ENCODE results near the gene ADIPOR1.

The ADIPOR1 gene

DNA sequence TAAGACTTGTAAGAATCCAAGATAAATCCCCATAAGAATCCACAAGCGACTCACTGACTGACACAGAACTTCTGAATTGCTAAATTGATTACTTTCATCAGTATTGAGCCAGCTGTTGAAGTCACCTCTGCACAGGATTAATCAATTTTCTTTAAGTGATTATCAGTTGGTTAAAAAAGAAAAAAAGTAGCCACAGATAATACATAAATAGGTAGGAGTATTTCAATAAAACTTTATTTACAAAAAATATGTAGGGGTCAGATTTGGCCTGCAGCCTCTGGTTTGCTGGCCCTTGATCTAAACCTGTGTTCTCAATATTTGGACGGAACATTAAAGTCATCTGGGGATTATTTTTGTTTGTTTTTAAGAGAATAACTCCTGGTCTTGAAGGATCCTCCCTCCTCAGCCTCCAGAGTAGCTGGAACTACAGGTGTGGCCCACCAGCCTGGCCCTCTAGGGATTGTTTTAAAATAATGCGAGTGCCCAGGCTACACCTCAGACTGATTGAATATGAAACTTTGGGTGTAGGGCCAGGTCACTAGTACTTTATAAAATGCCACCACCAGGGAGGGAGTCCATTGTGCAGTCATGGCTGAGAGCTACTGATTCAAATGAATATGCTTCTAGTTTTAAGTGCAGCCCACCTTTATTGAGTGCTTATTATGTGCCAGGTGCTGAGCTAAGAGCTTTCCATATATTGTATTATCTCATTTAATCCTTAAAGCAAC lies 42.3 kb upstream of the ADIPOR1 start:
- H3K27ac ChIP-seq: no peak overlapping the region
- H3K27me3 ChIP-seq (ENCODE audit: insufficient read depth, low read depth, severe bottlenecking): no peaks in the 10 kb centered on the region
- TF ChIP-seq, protein P1, sequence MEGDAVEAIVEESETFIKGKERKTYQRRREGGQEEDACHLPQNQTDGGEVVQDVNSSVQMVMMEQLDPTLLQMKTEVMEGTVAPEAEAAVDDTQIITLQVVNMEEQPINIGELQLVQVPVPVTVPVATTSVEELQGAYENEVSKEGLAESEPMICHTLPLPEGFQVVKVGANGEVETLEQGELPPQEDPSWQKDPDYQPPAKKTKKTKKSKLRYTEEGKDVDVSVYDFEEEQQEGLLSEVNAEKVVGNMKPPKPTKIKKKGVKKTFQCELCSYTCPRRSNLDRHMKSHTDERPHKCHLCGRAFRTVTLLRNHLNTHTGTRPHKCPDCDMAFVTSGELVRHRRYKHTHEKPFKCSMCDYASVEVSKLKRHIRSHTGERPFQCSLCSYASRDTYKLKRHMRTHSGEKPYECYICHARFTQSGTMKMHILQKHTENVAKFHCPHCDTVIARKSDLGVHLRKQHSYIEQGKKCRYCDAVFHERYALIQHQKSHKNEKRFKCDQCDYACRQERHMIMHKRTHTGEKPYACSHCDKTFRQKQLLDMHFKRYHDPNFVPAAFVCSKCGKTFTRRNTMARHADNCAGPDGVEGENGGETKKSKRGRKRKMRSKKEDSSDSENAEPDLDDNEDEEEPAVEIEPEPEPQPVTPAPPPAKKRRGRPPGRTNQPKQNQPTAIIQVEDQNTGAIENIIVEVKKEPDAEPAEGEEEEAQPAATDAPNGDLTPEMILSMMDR (IDR thresholded peaks at IDR 0.05; ENCODE audit: low read depth, low read length): no peak
- H3K36me3 ChIP-seq: no peaks in the 10 kb centered on the region
- DNase-seq: no peak
- no peak overlapping the region for H3K4me3 ChIP-seq (ENCODE audit: low read depth, low read length)
- H3K9me3 ChIP-seq (ENCODE audit: severe bottlenecking): no peaks in the 10 kb centered on the region

DNA sequence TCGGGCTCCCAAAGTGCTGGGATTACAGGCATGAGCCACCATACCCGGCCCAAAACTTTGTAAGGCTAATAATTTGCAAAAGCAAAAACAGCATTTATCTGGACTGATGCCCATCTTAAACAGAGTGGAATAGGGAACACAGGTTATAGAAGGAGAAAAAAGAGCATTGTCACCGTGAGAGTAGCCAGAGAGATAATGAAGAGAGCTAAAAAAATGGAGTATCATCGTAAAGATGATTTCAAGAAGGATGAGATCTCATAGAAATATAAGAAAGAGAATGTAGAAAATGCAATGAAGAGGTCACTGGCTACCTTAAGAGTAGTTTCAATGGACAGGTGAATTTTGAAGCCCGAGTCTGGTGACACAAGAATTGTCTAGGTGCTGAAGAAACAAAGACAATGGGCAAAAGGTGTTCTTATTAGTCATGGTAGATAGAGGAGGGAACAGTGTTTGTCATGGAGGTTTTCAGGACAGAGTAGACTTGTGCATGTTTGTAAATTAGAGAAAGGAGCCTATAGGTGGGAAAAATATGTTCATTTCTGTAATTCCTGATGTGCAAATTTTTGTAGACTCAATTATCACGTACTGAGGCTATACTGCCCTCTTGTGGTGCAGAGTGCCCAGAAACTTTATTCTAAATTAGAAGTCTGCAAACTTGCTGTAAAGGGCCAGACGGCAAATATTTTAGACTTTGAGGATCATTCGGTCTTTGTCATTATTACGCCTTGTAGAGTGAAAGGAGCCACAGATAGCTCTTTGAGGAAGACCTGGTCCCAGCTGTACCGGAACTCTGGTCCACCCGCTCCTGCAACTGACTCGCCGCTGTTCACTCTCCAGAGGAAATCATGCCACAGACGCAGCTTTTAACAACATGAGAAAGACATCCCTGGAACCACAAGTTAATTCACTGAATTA lies 41.0 kb upstream of the ADIPOR1 start:
- H3K27ac ChIP-seq: no peak overlapping the region
- TF ChIP-seq, protein P1 (IDR thresholded peaks at IDR 0.05; ENCODE audit: low read depth, low read length): peak; percentile 85
- H3K9me3 ChIP-seq (ENCODE audit: severe bottlenecking): no peaks in the 10 kb centered on the region
- no peaks in the 10 kb centered on the region for H3K27me3 ChIP-seq (ENCODE audit: insufficient read depth, low read depth, severe bottlenecking)
- peak; percentile 79 for DNase-seq
- H3K36me3 ChIP-seq: no peaks in the 10 kb centered on the region
- no peak overlapping the region for H3K4me3 ChIP-seq (ENCODE audit: low read depth, low read length)

DNA sequence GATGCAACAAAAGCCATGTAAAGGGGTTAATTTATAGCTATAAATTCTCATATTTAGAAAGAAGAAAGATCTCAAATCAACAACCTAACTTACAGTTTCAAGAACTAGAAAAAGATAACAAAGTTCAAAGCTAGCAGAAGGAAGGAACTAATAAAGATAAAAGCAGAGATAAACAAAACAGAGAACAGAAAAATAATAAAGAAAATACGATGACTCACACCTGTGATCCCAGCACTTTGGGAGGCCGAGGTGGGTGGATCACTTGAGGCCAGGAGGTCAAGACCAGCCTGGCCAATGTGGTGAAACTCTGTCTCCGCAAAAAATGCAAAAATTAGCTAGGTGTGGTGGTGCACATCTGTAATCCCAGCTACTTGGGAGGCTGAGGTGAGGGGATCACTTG lies 36.6 kb upstream of the ADIPOR1 start:
- Histone ChIP-seq H3K36me3 (no peaks in the 10 kb centered on the region), H3K27me3 (ENCODE audit: insufficient read depth, low read depth, severe bottlenecking) (no peaks in the 10 kb centered on the region), H3K9me3 (ENCODE audit: severe bottlenecking) (no peaks in the 10 kb centered on the region), H3K4me3 (ENCODE audit: low read depth, low read length) (no peak overlapping the region), H3K27ac (no peak overlapping the region)
- no peak for DNase-seq
- TF ChIP-seq, protein P1 (IDR thresholded peaks at IDR 0.05; ENCODE audit: low read depth, low read length): no peak

DNA sequence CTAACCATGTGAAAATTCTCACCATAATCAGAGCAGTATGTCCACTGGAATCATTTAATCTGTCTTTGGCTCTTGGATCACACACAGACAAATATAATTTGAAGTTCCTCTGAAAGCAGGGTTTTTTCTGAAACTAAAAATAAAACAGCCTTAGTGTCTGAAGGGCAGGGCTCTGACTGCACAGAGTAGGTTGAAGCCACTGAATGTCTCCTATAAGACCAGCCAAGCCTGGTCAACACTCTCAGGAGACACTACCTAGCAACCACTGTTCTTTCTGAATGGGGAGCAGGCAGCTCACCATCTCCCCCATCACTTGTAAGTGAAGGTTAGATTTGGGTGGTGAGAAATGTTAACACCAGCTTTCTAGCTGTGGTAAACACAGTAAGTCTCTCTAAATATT lies 33.0 kb upstream of the ADIPOR1 start:
- Histone ChIP-seq H3K36me3 (no peaks in the 10 kb centered on the region), H3K27ac (no peak overlapping the region), H3K9me3 (ENCODE audit: severe bottlenecking) (no peaks in the 10 kb centered on the region), H3K27me3 (ENCODE audit: insufficient read depth, low read depth, severe bottlenecking) (no peaks in the 10 kb centered on the region), H3K4me3 (ENCODE audit: low read depth, low read length) (no peak overlapping the region)
- DNase-seq: no peak
- TF ChIP-seq, protein P1 (IDR thresholded peaks at IDR 0.05; ENCODE audit: low read depth, low read length): no peak

DNA sequence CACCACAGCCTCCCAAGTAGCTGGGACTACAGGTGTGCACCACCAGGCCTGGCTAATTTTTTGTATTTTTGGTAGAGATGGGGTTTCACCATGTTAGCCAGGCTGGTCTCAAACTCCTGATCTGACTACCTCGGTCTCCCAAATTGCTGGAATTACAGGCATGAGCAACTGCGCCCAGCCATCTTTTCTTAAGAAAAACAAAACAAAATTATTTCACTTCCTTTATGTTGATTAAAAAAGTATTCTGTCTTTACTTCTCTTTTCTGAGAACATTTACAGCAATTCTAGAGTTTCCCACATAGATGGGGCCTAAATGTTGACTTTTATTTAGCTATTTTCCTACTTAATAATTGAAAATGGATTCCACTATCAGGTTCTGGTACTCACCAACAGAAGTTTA lies 31.8 kb upstream of the ADIPOR1 start:
- Histone ChIP-seq H3K4me3 (ENCODE audit: low read depth, low read length) (no peak overlapping the region), H3K27ac (no peak overlapping the region), H3K36me3 (no peaks in the 10 kb centered on the region), H3K27me3 (ENCODE audit: insufficient read depth, low read depth, severe bottlenecking) (no peaks in the 10 kb centered on the region), H3K9me3 (ENCODE audit: severe bottlenecking) (no peaks in the 10 kb centered on the region)
- TF ChIP-seq, protein P1 (IDR thresholded peaks at IDR 0.05; ENCODE audit: low read depth, low read length): no peak
- no peak for DNase-seq
